NCI-H1436 treated with DMSO at 0.1 percent for 48 hours (cell line): ENCODE measurements around the gene KCNMB2.
A peak's percentile ranks its signal among the peaks of the same experiment; 100 is the strongest.
"Not testable (repeated sequence)": the region's sequence is repeated elsewhere in the genome, so short reads cannot be mapped to it uniquely, and the experiment has no call there.

ENCODE experiments used
- DNase-seq: peaks from one replicate; lab custom pipeline; 2025; lab: John Stamatoyannopoulos, UW

KCNMB2 gene

GRCh38 chr3:178519701-178520100, 16.5 kb upstream of the KCNMB2 start:
- DNase-seq: no peak

GRCh38 chr3:178520451-178520850, 15.8 kb upstream of the KCNMB2 start:
- no peak for DNase-seq

- no peak for DNase-seq
Measured at GRCh38 chr3:178522200-178523052, 13.8 kb upstream of the KCNMB2 start.

- no peak for DNase-seq
Measured at GRCh38 chr3:178525251-178525650, 11.0 kb upstream of the KCNMB2 start.

- no peak for DNase-seq
Measured at GRCh38 chr3:178526291-178526690, 9.9 kb upstream of the KCNMB2 start.

DNA sequence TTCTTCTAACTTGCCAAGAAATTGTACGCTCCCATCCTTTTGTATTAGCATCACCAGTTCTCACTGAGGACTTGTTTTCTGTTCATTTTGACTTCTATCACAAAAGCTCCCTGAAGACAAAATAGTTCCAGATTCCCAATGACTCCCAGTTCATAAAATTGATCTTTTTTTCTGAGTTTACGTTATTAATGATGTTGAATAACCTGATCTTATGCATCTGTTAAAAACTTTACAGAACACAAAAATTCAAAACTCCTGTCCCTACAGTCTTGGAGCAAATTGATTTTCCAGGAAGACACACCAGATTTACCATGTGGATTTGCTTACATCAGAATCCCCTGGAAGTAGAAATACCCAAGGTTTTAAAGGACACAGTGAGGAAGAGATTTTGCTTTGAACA, 8.3 kb upstream of the KCNMB2 start:
- DNase-seq: no peak

DNA sequence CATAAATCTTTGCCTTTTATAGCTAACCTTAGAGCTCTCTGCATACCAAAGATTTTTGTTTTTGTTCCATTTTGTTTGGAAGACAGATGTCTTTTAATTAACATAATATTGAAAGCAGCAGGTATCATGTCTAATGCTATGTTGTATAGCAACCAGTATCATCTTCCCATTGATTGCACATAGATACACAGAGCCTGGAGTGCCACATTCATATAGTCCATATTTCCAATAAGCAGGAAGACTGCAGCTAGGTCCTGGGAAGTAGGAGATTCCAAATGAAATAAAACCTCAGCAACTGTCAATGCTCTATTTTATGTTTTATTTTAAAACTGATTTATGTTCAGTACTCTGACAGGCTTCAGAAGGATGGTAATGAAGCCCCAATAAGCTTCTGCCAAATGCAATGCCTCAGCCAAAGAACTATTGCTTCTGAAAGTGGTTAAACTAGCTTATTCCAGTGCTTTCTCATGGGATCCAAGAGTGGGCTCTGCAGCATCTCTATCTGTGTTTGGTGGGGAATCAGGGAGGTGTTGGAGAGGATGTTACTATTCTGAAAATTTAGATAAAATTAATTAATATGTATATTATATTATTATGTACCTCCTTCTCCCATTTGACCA, 6.5 kb upstream of the KCNMB2 start:
- DNase-seq: no peak

DNA sequence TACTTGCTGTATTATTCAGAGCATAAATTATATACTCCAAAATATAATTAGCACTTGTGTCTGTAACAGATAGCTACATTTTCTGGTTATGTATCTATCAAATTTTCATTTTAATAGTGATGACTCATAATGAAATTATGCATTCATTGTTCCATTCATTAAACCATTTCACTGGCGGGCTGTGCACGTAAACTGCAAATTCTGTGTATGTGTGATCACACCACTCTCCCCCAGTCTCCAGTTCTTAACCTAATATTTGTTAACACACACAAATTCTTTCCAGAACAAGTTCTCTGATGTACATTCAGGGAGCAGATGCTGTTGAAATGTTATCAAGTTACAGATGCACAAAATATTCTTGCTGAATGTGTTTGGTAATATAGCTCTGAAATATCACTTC, 3.8 kb upstream of the KCNMB2 start:
- DNase-seq: no peak

DNA sequence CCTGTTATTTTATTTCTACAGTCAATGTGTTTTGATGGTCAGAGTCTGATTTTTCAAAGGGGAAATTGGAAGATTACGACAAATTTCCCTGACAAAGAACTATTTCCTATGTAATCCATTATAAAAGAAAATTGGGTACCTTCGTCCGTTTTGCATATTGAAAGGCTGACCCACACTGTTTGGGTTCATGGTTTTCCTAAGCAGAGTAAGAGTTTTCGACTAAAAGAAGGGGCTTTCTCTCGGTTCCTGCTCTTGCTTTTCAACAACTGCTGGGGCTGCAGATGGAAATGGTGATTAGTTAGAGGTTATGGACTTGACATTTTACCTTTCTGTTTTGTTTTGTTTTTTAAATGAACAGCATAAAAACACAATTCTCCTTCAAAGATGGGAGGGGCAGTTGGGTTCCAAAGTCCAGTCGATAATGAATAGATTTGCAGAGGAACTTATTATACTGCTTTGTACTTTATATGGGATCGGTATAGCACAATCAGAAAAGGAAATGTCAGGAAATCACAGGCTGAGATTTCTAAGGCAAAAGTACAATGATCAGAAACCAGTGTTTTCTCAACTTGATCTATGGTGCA, 978 bp downstream of the KCNMB2 start:
- no peak for DNase-seq

DNA sequence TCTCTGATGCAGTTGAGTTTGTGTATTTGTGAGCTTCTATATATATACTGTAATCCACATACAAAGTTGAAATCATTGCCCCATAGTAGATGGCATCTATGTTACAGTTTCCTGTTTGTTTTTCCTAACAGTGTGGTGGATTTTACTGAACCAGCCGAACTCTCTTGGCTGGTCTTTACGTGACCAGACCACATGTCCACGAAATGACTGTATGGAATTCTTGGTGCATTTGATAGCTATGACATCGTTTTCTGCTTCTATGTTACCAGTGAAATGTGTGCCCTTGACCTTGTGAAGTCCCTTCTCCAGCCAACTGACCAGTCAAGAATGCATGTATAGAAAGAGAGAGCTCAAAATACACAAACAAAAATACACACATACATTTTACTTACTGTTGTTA, 1.8 kb downstream of the KCNMB2 start:
- DNase-seq: no peak

- DNase-seq: no peak
Measured at GRCh38 chr3:178540184-178540583, 3.9 kb downstream of the KCNMB2 start.

DNA sequence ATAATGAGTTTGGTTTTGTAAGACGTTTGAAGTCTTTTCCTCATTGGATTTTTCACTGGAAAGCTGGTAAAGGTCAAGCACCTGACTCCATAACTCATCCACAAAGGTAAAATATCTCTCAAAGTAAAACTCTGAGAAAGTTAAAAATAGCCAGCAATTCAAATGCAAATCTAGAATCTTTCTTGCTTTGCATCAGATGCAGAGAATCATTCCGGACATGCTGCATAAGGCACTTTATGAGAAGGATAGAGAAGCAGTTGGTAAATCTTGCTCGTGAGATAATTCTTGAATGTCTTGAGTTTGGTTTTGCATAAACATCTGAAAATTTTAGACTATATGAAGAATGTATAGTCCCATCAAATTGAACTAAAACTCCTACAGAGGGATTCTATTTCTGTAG, 9.1 kb downstream of the KCNMB2 start:
- no peak for DNase-seq

DNA sequence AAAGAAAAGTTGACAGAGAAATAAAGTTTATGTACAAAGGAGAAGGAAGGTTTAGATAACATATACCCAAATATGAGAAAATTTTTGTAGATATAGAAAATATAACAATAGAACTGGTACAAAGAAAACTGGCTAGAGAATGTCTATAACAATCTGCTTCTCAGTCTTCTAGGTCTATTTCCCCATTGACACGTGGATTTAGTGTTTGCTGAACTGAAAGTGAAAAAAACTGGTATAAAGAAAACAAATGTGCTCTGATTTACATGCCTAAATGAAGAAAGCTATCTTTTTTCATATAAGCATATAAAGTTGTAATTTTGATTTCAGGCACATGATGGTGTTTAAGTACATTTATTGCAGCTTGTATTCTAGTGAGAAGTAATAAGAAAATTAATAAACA, 9.8 kb downstream of the KCNMB2 start:
- DNase-seq: no peak

DNA sequence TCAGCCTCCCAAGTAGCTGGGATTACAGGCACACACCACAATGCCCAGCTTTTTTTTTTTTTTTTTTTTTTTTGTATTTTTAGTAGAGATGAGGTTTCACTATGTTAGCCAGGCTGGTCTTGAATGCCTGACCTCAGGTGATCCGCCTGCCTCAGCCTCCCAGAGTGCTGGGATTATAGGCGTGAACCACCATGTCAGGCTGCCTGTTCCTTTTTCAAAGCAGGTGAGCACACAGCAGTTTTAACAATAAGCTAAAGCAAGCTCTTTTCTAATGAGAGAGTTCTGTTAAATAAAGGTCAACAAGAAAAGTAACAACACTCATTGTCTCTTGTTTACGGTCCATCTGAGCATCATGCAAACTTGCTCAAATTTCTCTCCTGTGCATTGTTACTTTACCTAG, 13.2 kb downstream of the KCNMB2 start:
- DNase-seq: not testable (repeated sequence)

DNA sequence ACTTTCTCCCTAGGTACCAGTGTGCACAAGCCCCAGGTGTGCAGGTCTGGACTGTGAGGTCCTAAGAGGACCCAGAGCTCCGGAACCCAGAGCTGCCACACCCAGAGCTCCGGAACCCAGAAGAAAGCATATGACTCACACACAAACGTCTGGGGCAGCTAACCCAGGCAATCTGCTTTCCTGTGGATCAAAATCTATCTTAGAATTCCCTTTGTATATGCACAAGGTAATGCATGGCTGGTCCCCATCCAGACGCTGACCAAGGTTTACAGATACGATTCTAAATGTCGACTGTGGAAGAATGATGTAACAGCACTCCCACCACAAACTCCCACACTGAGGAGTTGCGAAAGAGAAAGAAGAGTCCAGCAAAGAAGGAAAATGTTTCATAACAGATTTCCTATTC, 15.7 kb downstream of the KCNMB2 start:
- DNase-seq: no peak

DNA sequence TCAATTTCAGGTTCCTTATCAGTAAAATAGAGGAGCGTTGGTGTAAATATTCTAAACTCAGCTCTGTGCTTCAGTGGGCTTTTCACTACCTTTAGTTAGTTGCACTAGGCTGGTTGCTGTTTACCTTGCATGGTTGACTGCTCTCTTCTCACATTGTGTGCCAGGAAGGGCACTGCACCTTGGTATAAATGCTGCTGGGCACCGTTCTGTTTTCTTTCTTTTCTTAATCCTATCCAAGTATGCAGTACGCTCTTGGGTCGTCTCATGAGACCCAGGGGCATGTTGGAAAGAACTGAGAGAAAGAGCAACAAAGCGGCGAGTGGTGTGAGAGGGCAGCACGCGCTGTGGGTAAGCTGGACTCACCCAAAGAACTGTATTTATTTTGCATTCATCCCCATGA, 22.4 kb downstream of the KCNMB2 start:
- peak; percentile 64 for DNase-seq

DNA sequence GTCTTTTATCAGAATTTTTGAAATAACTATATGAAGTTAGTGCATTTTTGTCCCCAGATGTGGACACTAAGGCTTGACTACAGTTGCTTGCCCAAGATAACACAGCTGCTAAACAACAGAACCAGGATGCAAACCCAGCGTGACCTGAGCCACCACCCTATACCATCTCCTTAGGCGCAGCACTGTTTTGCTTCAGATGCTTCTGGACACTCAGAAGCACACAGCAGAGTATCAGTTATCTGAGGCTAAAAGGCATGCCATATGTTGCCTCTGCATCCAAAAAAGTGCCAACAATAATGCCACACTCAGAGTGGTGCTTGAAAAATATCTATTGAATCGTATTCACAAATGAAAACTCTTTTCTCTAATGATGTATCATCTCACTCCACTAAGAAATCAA, 24.5 kb downstream of the KCNMB2 start:
- no peak for DNase-seq

- DNase-seq: no peak
Measured at GRCh38 chr3:178561239-178561638, 25.0 kb downstream of the KCNMB2 start.

DNA sequence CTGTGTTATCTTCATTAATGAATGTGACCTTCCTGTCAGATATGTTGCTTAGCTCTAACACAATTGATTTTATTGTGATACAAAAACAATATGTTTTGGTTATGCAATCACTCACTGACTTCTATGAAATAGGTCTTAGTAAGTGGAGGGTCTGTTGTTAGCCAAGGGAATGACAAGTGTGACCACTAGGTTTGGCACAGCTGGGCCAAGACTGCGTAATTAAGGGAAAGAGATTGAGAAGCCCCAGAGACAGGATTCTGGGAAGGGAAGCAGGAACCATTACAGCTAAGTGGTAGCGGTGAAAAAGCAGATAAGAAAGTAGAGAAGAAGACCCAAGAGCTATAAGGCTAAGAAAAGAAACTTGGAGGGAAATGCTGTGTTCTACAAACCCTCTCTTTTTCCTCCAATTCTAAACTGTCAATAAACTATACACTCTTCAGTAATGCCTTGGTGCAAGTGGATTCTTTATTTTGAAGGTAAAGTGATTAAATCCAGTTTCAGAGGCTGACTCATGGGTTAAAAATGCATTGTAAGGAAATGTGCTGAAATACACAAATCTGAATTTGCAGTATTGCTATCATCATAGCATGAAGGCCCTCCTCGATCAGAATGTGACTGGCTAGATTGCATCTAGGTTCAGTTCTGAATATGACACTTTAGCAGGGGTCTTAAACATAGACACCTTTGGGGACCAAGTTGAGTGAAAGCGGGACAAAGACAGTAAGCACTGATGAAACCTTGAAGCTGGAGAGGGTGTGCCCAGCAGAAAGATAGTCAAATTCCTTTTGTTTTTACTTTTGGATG, 26.1 kb downstream of the KCNMB2 start:
- no peak for DNase-seq

GRCh38 chr3:178562947-178563232, 26.7 kb downstream of the KCNMB2 start:
- no peak for DNase-seq

DNA sequence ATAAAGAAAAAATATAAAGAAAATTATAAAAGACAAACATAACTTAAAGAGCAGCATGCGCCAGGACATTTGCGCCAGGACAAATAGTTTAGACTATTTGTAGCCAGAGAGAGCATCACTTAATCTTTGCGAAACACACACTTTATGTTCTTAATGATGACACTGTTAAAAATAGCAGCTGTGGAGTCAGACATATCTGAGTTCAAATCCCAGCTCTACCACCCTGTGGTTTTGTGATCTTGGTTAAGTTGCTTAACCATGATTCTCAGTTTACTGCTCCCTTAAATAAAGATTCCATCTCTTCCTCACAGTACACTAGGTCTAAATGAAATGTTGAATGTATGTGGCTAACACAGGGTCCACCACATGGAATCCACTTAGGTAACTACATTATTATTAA, 31.4 kb downstream of the KCNMB2 start:
- DNase-seq: no peak

- no peak for DNase-seq
Measured at GRCh38 chr3:178568155-178568731, 32.0 kb downstream of the KCNMB2 start.
